ENCODE measurements around the gene ATP9B. TPM values are rescaled to one million over a fixed set of nuclear protein-coding genes. Genes with fewer than 3 reads are reported as not detected.

Gene ATP9B
- polyA plus RNA-seq, 1 of the 3 experiments (the other 2 are of a cell fraction): 11.2 TPM

DNA sequence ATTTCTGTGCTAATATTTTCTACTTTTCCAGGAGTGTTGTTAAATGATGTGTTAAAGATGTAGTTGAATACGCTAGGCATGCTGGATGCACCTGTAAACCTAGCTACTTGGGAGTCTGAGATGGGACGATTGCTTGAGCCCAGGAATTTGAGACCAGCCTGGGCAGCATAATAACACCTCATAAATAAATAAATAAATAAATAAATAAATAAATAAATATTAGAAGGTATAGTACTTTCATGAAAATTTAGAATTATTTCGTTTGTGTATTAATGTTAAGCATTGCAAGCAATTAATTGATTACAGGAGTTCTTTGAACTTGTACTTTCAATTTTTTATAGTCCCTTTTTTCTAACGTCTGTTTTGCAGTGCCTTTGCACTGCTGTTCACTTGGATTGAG is 137.2 kb downstream of the ATP9B start:
- no peaks in the 10 kb centered on the region for H3K9me3 ChIP-seq
- no peak overlapping the region for H3K4me2 ChIP-seq
- 87% methylated on average over 4 of the region's 4 CpGs for WGBS (ENCODE audit: low lambda C conversion rate)
- peaks cover 0 to 12% of the 10 kb centered on the region in 2 experiments for H3K36me3 ChIP-seq (replicated peaks in 1 of 2; ENCODE audit: control insufficient read depth in 1 of 2, insufficient read depth in 2 of 2, low read length in 1 of 2)
- TF ChIP-seq RXRA (IDR thresholded peaks at IDR 0.05; ENCODE audit: borderline replicate concordance, low read depth): no peak
- no peak for TF ChIP-seq YY1 (IDR thresholded peaks at IDR 0.05; ENCODE audit: low read depth)
- no peak for TF ChIP-seq CHD2 (IDR thresholded peaks at IDR 0.05; ENCODE audit: low read length, partially characterized antibody)
- no peak for TF ChIP-seq EZH2phosphoT487 (IDR thresholded peaks at IDR 0.05; ENCODE audit: borderline replicate concordance, low read depth)
- TF ChIP-seq, protein P1, sequence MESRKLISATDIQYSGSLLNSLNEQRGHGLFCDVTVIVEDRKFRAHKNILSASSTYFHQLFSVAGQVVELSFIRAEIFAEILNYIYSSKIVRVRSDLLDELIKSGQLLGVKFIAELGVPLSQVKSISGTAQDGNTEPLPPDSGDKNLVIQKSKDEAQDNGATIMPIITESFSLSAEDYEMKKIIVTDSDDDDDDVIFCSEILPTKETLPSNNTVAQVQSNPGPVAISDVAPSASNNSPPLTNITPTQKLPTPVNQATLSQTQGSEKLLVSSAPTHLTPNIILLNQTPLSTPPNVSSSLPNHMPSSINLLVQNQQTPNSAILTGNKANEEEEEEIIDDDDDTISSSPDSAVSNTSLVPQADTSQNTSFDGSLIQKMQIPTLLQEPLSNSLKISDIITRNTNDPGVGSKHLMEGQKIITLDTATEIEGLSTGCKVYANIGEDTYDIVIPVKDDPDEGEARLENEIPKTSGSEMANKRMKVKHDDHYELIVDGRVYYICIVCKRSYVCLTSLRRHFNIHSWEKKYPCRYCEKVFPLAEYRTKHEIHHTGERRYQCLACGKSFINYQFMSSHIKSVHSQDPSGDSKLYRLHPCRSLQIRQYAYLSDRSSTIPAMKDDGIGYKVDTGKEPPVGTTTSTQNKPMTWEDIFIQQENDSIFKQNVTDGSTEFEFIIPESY (IDR thresholded peaks at IDR 0.05; ENCODE audit: borderline replicate concordance, low read depth): no peak
- TF ChIP-seq CTCF (IDR thresholded peaks at IDR 0.05): no peak
- TF ChIP-seq TCF12 (IDR thresholded peaks at IDR 0.05): no peak
- no peak for TF ChIP-seq FOXJ3 (CRISPR knock-in tag; IDR thresholded peaks at IDR 0.05)
- POLR2A ChIA-PET: no interaction called here
- H2AFZ ChIP-seq (ENCODE audit: low read depth): no peak overlapping the region
- H3K9me2 ChIP-seq: no peaks in the 10 kb centered on the region
- no peaks in the 10 kb centered on the region for H3F3A ChIP-seq (replicated peaks; ENCODE audit: insufficient read depth)
- H4K20me1 ChIP-seq (ENCODE audit: insufficient read depth): no peaks in the 10 kb centered on the region; the same call in 1 of the 2 replicates
- no peak overlapping the region for H3K9ac ChIP-seq
- H3K27ac ChIP-seq (ENCODE audit: low read depth in 2 of 2, low read length in 1 of 2): no peak overlapping the region
- DNase-seq: no peak
- CTCF ChIA-PET: interaction anchor here (1.1 kb wide), 1 partner anchor 21 kb away, joined by 3 read pairs; no protein-coding TSS in a partner anchor
- H3K79me2 ChIP-seq (ENCODE audit: insufficient read depth): no peaks in the 10 kb centered on the region
- H3K4me1 ChIP-seq (ENCODE audit: control insufficient read depth in 1 of 2, insufficient read depth in 2 of 2, low read depth in 1 of 2, low read length in 1 of 2): peaks cover 0 to 3% of the 10 kb centered on the region in 2 experiments; a peak in 2 of 4 replicates
- H3K27me3 ChIP-seq (ENCODE audit: insufficient read depth): no peaks in the 10 kb centered on the region
- H3K4me3 ChIP-seq (ENCODE audit: low read depth in 2 of 2, low read length in 1 of 2): no peak overlapping the region

DNA sequence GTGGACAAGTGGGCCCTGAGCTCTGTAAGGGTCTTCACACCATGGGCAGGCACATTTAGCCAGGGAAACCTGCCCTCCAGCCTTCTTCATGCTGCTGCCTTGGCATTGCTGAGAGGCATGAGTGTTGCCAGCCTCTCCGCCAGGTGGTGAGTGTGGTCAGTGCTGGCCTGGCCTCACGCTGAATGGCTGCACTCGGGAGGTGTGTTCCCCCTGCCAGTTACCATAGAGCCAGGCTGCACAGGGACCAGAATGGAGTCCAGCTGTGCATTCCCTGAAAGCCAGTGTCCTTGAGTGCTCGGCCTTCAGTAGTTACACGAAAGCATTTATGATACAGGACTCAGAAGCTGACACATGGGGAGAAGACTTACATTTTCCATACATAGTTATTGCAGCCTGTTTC is 139.7 kb downstream of the ATP9B start:
- no peaks in the 10 kb centered on the region; the same call in 1 of the 2 replicates for H4K20me1 ChIP-seq (ENCODE audit: insufficient read depth)
- no peaks in the 10 kb centered on the region for H3K9me2 ChIP-seq
- H3K79me2 ChIP-seq (ENCODE audit: insufficient read depth): no peaks in the 10 kb centered on the region
- no peak overlapping the region for H2AFZ ChIP-seq (ENCODE audit: low read depth)
- no peak overlapping the region for H3K27ac ChIP-seq (ENCODE audit: low read depth in 2 of 2, low read length in 1 of 2)
- ChIA-PET POLR2A (no interaction called here), CTCF (no interaction called here)
- H3K27me3 ChIP-seq (ENCODE audit: insufficient read depth): no peaks in the 10 kb centered on the region
- DNase-seq: no peak
- WGBS (ENCODE audit: low lambda C conversion rate): 94% methylated on average over 5 of the region's 5 CpGs
- H3F3A ChIP-seq (replicated peaks; ENCODE audit: insufficient read depth): no peaks in the 10 kb centered on the region
- no peak overlapping the region for H3K4me2 ChIP-seq
- H3K36me3 ChIP-seq (replicated peaks in 1 of 2; ENCODE audit: control insufficient read depth in 1 of 2, insufficient read depth in 2 of 2, low read length in 1 of 2): peaks cover 0 to 12% of the 10 kb centered on the region in 2 experiments
- no peak overlapping the region for H3K9ac ChIP-seq
- H3K4me1 ChIP-seq (ENCODE audit: control insufficient read depth in 1 of 2, insufficient read depth in 2 of 2, low read depth in 1 of 2, low read length in 1 of 2): peaks cover 0 to 3% of the 10 kb centered on the region in 2 experiments; a peak in 1 of 4 replicates
- H3K9me3 ChIP-seq: no peaks in the 10 kb centered on the region
- H3K4me3 ChIP-seq (ENCODE audit: low read depth in 2 of 2, low read length in 1 of 2): no peak overlapping the region
- TF ChIP-seq PBX3 (IDR thresholded peaks at IDR 0.05): no peak
- TF ChIP-seq RFX5 (IDR thresholded peaks at IDR 0.05; ENCODE audit: low read length): no peak
- no peak for TF ChIP-seq MAX (IDR thresholded peaks at IDR 0.05; ENCODE audit: low read depth)
- TF ChIP-seq EP300 (IDR thresholded peaks at IDR 0.05; ENCODE audit: borderline replicate concordance in 1 of 2, low read depth in 1 of 2, low read length in 1 of 2): no peak
- no peak for TF ChIP-seq GABPA (IDR thresholded peaks at IDR 0.05; ENCODE audit: low read depth)
- no peak for TF ChIP-seq FOXJ3 (CRISPR knock-in tag; IDR thresholded peaks at IDR 0.05)
- no peak for TF ChIP-seq RCOR1 (IDR thresholded peaks at IDR 0.05; ENCODE audit: low read length)
- no peak for TF ChIP-seq REST (IDR thresholded peaks at IDR 0.05; ENCODE audit: low read depth, low read length)
- TF ChIP-seq CTCF (IDR thresholded peaks at IDR 0.05): no peak
- TF ChIP-seq FOSL2 (IDR thresholded peaks at IDR 0.05; ENCODE audit: borderline replicate concordance, low read depth): no peak
